ENCODE data around the gene SMC6. TPM values are rescaled to one million over a fixed set of nuclear protein-coding genes. Genes with fewer than 3 reads are reported as not detected.

The SMC6 gene
- total and polyA plus RNA-seq, 12 donors = 4.2 to 18.6 (median 7.6) TPM

- Histone ChIP-seq H3K4me3 (no peak overlapping the region), H3K27ac (no peak overlapping the region), H3K36me3 (replicated peaks in 1 of 2) (no peaks in the 10 kb centered on the region), H3K4me1 (replicated peaks in 1 of 2) (peaks cover 3 to 7% of the 10 kb centered on the region in 2 donors), H3K27me3 (no peaks in the 10 kb centered on the region), H3K9me3 (replicated peaks in 1 of 3) (no peaks in the 10 kb centered on the region)
- 31 to 45% (median 39%) methylated on average over 3 of the region's 3 CpGs for WGBS, 4 donors
- DNase-seq = no peak
- TF ChIP-seq POLR2A (IDR thresholded peaks at IDR 0.05) = no peak
- intact Hi-C loops (cut with DNase I) = no loop called here
These were observed 4.5 kb upstream of the SMC6 start for GRCh38 chr2:17758118-17758517.

GRCh38 chr2:17757321-17757720, 3.7 kb upstream of the SMC6 start:
- intact Hi-C loops (cut with DNase I) = no loop called here
- Histone ChIP-seq H3K4me1 (replicated peaks in 1 of 2) (peaks cover 8 to 13% of the 10 kb centered on the region in 2 donors), H3K36me3 (replicated peaks in 1 of 2) (no peaks in the 10 kb centered on the region), H3K27me3 (no peaks in the 10 kb centered on the region), H3K9me3 (replicated peaks in 1 of 3) (no peaks in the 10 kb centered on the region), H3K27ac (no peak overlapping the region), H3K4me3 (no peak overlapping the region)
- TF ChIP-seq CTCF (IDR thresholded peaks at IDR 0.05) (no peak), POLR2A (IDR thresholded peaks at IDR 0.05) (no peak)
- 64 to 72% (median 67%) methylated on average over 2 of the region's 2 CpGs for WGBS, 4 donors
- DNase-seq = no peak

- H3K27ac ChIP-seq = no peak overlapping the region
- TF ChIP-seq CTCF (IDR thresholded peaks at IDR 0.05) (no peak), POLR2A (IDR thresholded peaks at IDR 0.05) (no peak)
- no peak for DNase-seq
- no peaks in the 10 kb centered on the region for H3K36me3 ChIP-seq (replicated peaks in 1 of 2)
- intact Hi-C loops (cut with DNase I) = no loop called here
- no peaks in the 10 kb centered on the region for H3K9me3 ChIP-seq (replicated peaks in 1 of 3)
- H3K4me1 ChIP-seq (replicated peaks in 1 of 2) = peaks cover 8 to 19% of the 10 kb centered on the region in 2 donors
- 84 to 92% (median 89%) methylated on average over 6 of the region's 6 CpGs for WGBS, 4 donors
- H3K27me3 ChIP-seq = no peaks in the 10 kb centered on the region
- no peak overlapping the region for H3K4me3 ChIP-seq
These were observed 3.1 kb upstream of the SMC6 start for GRCh38 chr2:17756668-17757067.

- peaks cover 8 to 19% of the 10 kb centered on the region in 2 donors for H3K4me1 ChIP-seq (replicated peaks in 1 of 2)
- intact Hi-C loops (cut with DNase I) = no loop called here
- peak overlapping the region in 2 of 4 donors; percentile 79 to 85 for H3K4me3 ChIP-seq
- WGBS, 4 donors = 20 to 26% (median 24%) methylated on average over 8 of the region's 8 CpGs
- H3K27ac ChIP-seq = no peak overlapping the region
- no peaks in the 10 kb centered on the region for H3K9me3 ChIP-seq (replicated peaks in 1 of 3)
- TF ChIP-seq POLR2A (IDR thresholded peaks at IDR 0.05) (no peak), CTCF (IDR thresholded peaks at IDR 0.05) (no peak)
- no peak for DNase-seq
- no peaks in the 10 kb centered on the region for H3K36me3 ChIP-seq (replicated peaks in 1 of 2)
- no peaks in the 10 kb centered on the region for H3K27me3 ChIP-seq
These were observed 1.3 kb upstream of the SMC6 start for GRCh38 chr2:17754773-17755425.

All from adrenal gland (tissue), 12 donors.